Stimulated activated CD4-positive, alpha-beta T cell treated with anti-CD3 and anti-CD28 coated beads, Interleukin-1b, Interleukin-23, amount 100 ng/mL, for 4 hours (primary cell): ENCODE results near the gene SIPA1L3.
"Not testable (repeated sequence)": the region's sequence is repeated elsewhere in the genome, so short reads cannot be mapped to it uniquely, and the experiment has no call there.

ENCODE experiments used
- DNase-seq, 2 donors: peaks; one replicate each; pipeline ENCODE4 v3.0.0-alpha.2; 2020; ENCODE audit warnings: low read depth in 2 of 2

The SIPA1L3 gene

GRCh38 chr19:38071054-38071453 is 164.0 kb downstream of the SIPA1L3 start:
- not testable (repeated sequence) for DNase-seq

GRCh38 chr19:38071647-38072046 is 164.6 kb downstream of the SIPA1L3 start:
- no peak for DNase-seq

- DNase-seq: no peak
Measured at GRCh38 chr19:38072776-38073750, 166.1 kb downstream of the SIPA1L3 start.

GRCh38 chr19:38073841-38074685 is 167.1 kb downstream of the SIPA1L3 start:
- DNase-seq: no peak

GRCh38 chr19:38076337-38076736 is 169.3 kb downstream of the SIPA1L3 start:
- DNase-seq: no peak

GRCh38 chr19:38078302-38078930 is 171.4 kb downstream of the SIPA1L3 start:
- no peak for DNase-seq

GRCh38 chr19:38079926-38080380 is 172.9 kb downstream of the SIPA1L3 start:
- no peak for DNase-seq

GRCh38 chr19:38081547-38082255 is 174.7 kb downstream of the SIPA1L3 start:
- no peak for DNase-seq

GRCh38 chr19:38082256-38083118 is 175.5 kb downstream of the SIPA1L3 start:
- DNase-seq: no peak

GRCh38 chr19:38084196-38084595 is 177.2 kb downstream of the SIPA1L3 start:
- no peak for DNase-seq

- no peak for DNase-seq
Measured at GRCh38 chr19:38089440-38089839, 182.4 kb downstream of the SIPA1L3 start.

GRCh38 chr19:38093154-38093553 is 186.1 kb downstream of the SIPA1L3 start:
- no peak for DNase-seq

- no peak for DNase-seq
Measured at GRCh38 chr19:38093587-38093986, 186.6 kb downstream of the SIPA1L3 start.

GRCh38 chr19:38095411-38096308 is 188.7 kb downstream of the SIPA1L3 start:
- DNase-seq: peak; percentile 36 to 40

- no peak for DNase-seq
Measured at GRCh38 chr19:38099966-38100365, 193.0 kb downstream of the SIPA1L3 start.

GRCh38 chr19:38100589-38100988 is 193.6 kb downstream of the SIPA1L3 start:
- no peak for DNase-seq

- no peak for DNase-seq
Measured at GRCh38 chr19:38101723-38102122, 194.7 kb downstream of the SIPA1L3 start.

GRCh38 chr19:38105574-38105973 is 198.6 kb downstream of the SIPA1L3 start:
- no peak for DNase-seq

GRCh38 chr19:38107129-38107528 is 200.1 kb downstream of the SIPA1L3 start:
- DNase-seq: no peak
